ENCODE data around the gene QPRT. TPM values are rescaled to one million over a fixed set of nuclear protein-coding genes. Genes with fewer than 3 reads are reported as not detected.

Gene QPRT
- polyA plus RNA-seq, 1 of the 3 experiments (the other 2 are of a cell fraction): 12.5 TPM

DNA sequence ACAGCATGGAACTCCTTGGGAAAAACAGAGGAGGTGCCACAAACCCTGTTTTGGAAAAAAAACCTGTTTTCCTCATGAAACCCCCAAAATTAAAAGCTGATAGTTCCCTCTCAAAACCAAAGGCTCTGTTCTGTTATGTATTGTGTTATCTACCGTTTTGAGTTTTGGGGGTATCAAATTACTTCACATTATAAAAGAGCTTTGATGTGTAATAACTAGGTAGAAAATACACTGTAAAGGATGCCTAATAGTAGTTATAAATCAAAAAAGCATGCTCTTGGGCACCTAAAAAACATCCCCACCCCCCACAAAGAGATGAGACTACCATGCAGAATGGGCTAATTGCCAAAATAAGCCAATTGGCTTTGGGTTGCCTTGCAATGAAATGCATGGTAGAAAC, 36.0 kb downstream of the QPRT start:
- ChIA-PET CTCF (interaction anchor here (0.9 to 4.7 kb wide), 4 partner anchors 9 to 76 kb away, joined by 3 to 22 read pairs (median 3); partner anchors contain the start of gene KIF22), POLR2A (no interaction called here)
- no peaks in the 10 kb centered on the region for H3K27me3 ChIP-seq (ENCODE audit: insufficient read depth)
- no peaks in the 10 kb centered on the region for H3K9me3 ChIP-seq
- no peak overlapping the region for H3K27ac ChIP-seq (ENCODE audit: low read depth in 2 of 2, low read length in 1 of 2)
- no peak overlapping the region for H3K4me2 ChIP-seq
- H3K9me2 ChIP-seq: no peaks in the 10 kb centered on the region
- no peak for DNase-seq
- no peak overlapping the region for H3K4me3 ChIP-seq (ENCODE audit: low read depth in 2 of 2, low read length in 1 of 2)
- no peak overlapping the region for H2AFZ ChIP-seq (ENCODE audit: low read depth)
- H3K79me2 ChIP-seq (ENCODE audit: insufficient read depth): no peaks in the 10 kb centered on the region
- peaks cover 3% of the 10 kb centered on the region for H3F3A ChIP-seq (replicated peaks; ENCODE audit: insufficient read depth)
- H3K4me1 ChIP-seq (ENCODE audit: control insufficient read depth in 1 of 2, insufficient read depth in 2 of 2, low read depth in 1 of 2, low read length in 1 of 2): peaks cover 0 to 2% of the 10 kb centered on the region in 2 experiments; a peak in 1 of 4 replicates
- H3K36me3 ChIP-seq (replicated peaks in 1 of 2; ENCODE audit: control insufficient read depth in 1 of 2, insufficient read depth in 2 of 2, low read length in 1 of 2): no peaks in the 10 kb centered on the region
- WGBS (ENCODE audit: low lambda C conversion rate): 19% methylated on average over 1 of the region's 1 CpG
- TF ChIP-seq FOSL2 (IDR thresholded peaks at IDR 0.05; ENCODE audit: borderline replicate concordance, low read depth): no peak
- no peak for TF ChIP-seq CTCF (IDR thresholded peaks at IDR 0.05)
- TF ChIP-seq TAF1 (IDR thresholded peaks at IDR 0.05; ENCODE audit: borderline replicate concordance, low read depth, low read length): no peak
- no peak for TF ChIP-seq FOXJ3 (CRISPR knock-in tag; IDR thresholded peaks at IDR 0.05)
- no peak for TF ChIP-seq USF1 (IDR thresholded peaks at IDR 0.05; ENCODE audit: borderline replicate concordance, low read depth)
- no peak for TF ChIP-seq MXI1 (IDR thresholded peaks at IDR 0.05; ENCODE audit: low read depth, low read length)
- no peak for TF ChIP-seq PBX3 (IDR thresholded peaks at IDR 0.05)
- no peak for TF ChIP-seq RCOR1 (IDR thresholded peaks at IDR 0.05; ENCODE audit: low read length)
- no peak for TF ChIP-seq SMC3 (IDR thresholded peaks at IDR 0.05; ENCODE audit: low read depth, low read length)
- TF ChIP-seq TEAD4 (IDR thresholded peaks at IDR 0.05; ENCODE audit: borderline replicate concordance, insufficient read depth): no peak
- TF ChIP-seq EZH2phosphoT487 (IDR thresholded peaks at IDR 0.05; ENCODE audit: borderline replicate concordance, low read depth): no peak
- no peak for TF ChIP-seq YY1 (IDR thresholded peaks at IDR 0.05; ENCODE audit: low read depth)
- TF ChIP-seq FOXM1 (IDR thresholded peaks at IDR 0.05; ENCODE audit: low read depth): no peak
- TF ChIP-seq MEF2A (IDR thresholded peaks at IDR 0.05; ENCODE audit: borderline replicate concordance, low read depth): no peak
- TF ChIP-seq, protein P1, sequence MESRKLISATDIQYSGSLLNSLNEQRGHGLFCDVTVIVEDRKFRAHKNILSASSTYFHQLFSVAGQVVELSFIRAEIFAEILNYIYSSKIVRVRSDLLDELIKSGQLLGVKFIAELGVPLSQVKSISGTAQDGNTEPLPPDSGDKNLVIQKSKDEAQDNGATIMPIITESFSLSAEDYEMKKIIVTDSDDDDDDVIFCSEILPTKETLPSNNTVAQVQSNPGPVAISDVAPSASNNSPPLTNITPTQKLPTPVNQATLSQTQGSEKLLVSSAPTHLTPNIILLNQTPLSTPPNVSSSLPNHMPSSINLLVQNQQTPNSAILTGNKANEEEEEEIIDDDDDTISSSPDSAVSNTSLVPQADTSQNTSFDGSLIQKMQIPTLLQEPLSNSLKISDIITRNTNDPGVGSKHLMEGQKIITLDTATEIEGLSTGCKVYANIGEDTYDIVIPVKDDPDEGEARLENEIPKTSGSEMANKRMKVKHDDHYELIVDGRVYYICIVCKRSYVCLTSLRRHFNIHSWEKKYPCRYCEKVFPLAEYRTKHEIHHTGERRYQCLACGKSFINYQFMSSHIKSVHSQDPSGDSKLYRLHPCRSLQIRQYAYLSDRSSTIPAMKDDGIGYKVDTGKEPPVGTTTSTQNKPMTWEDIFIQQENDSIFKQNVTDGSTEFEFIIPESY (IDR thresholded peaks at IDR 0.05; ENCODE audit: borderline replicate concordance, low read depth): no peak
- TF ChIP-seq GABPA (IDR thresholded peaks at IDR 0.05; ENCODE audit: low read depth): no peak
- H4K20me1 ChIP-seq (ENCODE audit: insufficient read depth): no peaks in the 10 kb centered on the region
- H3K9ac ChIP-seq: no peak overlapping the region

All from SK-N-SH (cell line).